ENCODE data around the gene PYDC1. TPM values are rescaled to one million over a fixed set of nuclear protein-coding genes. Genes with fewer than 3 reads are reported as not detected.

The PYDC1 gene
- total and polyA plus RNA-seq, 2 donors (not counting 1 experiment from before 2014, with no cell fraction given), result not detected

DNA sequence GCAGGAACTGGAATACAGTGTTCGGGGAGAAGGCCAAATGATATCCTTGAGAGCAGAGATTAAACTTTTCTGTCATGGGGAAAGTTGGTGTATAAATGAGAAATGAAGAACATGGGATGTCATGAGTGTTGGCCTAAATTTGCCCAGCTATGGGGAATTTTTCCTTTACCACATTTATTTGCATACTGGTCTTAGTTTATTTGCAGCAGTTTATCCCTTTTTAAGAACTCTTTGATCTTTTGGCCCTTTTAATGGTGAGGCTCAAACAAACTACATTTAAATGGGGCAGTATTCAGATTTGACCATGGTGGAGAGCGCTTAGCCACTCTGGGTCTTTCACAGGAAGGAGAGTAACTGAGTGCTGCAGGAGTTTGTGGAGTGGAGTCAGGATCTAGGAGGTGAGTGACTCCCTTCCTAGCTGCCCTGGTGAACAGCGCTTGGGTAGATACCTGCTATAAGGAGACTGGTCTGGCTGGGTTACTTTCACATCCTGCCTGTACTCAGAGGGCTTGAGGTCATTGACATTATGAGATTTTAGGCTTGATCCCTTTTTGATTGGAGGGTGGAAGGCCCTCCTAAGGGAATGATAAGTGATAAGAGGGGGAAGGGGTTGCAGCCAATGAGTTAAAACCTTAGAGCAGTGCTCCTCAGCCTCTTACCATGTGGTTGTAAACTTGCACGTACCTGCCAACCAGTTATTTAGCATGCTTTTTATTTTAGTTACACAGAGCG lies 25.1 kb downstream of the PYDC1 start:
- Histone ChIP-seq H3K36me3 (ENCODE audit: control insufficient read depth, insufficient read depth, low read length) (peaks cover 43% of the 10 kb centered on the region), H2AFZ (ENCODE audit: low read length) (no peak overlapping the region)

GRCh38 chr16:31190818-31191444 lies 26.0 kb downstream of the PYDC1 start:
- Histone ChIP-seq H3K9me3 (ENCODE audit: control insufficient read depth, insufficient read depth, low read depth, low read length) (no peaks in the 10 kb centered on the region), H3K27me3 (ENCODE audit: control insufficient read depth, insufficient read depth, low read length) (no peaks in the 10 kb centered on the region), H3K9ac (ENCODE audit: insufficient read depth, low read length) (no peak overlapping the region), H3K79me2 (ENCODE audit: control insufficient read depth, insufficient read depth, low read length) (peaks cover 48% of the 10 kb centered on the region), H3K4me3 (replicated peaks in 1 of 4; ENCODE audit: control extremely low read depth in 1 of 4, insufficient read depth in 1 of 4, low read depth in 3 of 4, low read length in 4 of 4) (no peak overlapping the region), H2AFZ (ENCODE audit: low read length) (no peak overlapping the region), H3K4me1 (ENCODE audit: control insufficient read depth, extremely low read depth, insufficient read depth, low read length) (peaks cover 1% of the 10 kb centered on the region), H3K4me2 (ENCODE audit: extremely low read depth, insufficient read depth, low read length) (no peak overlapping the region), H3K36me3 (ENCODE audit: control insufficient read depth, insufficient read depth, low read length) (peaks cover 49% of the 10 kb centered on the region), H4K20me1 (ENCODE audit: control insufficient read depth, extremely low read depth, insufficient read depth, low read length) (no peaks in the 10 kb centered on the region), H3K27ac (ENCODE audit: insufficient read depth, low read length) (no peak overlapping the region)
- DNase-seq (ENCODE audit: low read depth in 2 of 2), result no peak
- no peak for TF ChIP-seq EZH2 (IDR thresholded peaks at IDR 0.05; ENCODE audit: low read length, missing control alignments)
- TF ChIP-seq, protein P1, sequence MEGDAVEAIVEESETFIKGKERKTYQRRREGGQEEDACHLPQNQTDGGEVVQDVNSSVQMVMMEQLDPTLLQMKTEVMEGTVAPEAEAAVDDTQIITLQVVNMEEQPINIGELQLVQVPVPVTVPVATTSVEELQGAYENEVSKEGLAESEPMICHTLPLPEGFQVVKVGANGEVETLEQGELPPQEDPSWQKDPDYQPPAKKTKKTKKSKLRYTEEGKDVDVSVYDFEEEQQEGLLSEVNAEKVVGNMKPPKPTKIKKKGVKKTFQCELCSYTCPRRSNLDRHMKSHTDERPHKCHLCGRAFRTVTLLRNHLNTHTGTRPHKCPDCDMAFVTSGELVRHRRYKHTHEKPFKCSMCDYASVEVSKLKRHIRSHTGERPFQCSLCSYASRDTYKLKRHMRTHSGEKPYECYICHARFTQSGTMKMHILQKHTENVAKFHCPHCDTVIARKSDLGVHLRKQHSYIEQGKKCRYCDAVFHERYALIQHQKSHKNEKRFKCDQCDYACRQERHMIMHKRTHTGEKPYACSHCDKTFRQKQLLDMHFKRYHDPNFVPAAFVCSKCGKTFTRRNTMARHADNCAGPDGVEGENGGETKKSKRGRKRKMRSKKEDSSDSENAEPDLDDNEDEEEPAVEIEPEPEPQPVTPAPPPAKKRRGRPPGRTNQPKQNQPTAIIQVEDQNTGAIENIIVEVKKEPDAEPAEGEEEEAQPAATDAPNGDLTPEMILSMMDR (conservative IDR thresholded peaks at IDR 0.05 in 1 of 2, IDR thresholded peaks at IDR 0.05 in 1 of 2; ENCODE audit: low read depth in 1 of 2, low read length in 2 of 2), result no peak

More for the DNA sequence above, 25.1 kb downstream of the PYDC1 start:
- Histone ChIP-seq H3K4me2 (ENCODE audit: extremely low read depth, insufficient read depth, low read length) (no peak overlapping the region), H3K4me1 (ENCODE audit: control insufficient read depth, extremely low read depth, insufficient read depth, low read length) (no peaks in the 10 kb centered on the region), H4K20me1 (ENCODE audit: control insufficient read depth, extremely low read depth, insufficient read depth, low read length) (no peaks in the 10 kb centered on the region), H3K9ac (ENCODE audit: insufficient read depth, low read length) (no peak overlapping the region), H3K27ac (ENCODE audit: insufficient read depth, low read length) (no peak overlapping the region), H3K27me3 (ENCODE audit: control insufficient read depth, insufficient read depth, low read length) (no peaks in the 10 kb centered on the region), H3K4me3 (replicated peaks in 1 of 4; ENCODE audit: control extremely low read depth in 1 of 4, insufficient read depth in 1 of 4, low read depth in 3 of 4, low read length in 4 of 4) (no peak overlapping the region), H3K79me2 (ENCODE audit: control insufficient read depth, insufficient read depth, low read length) (peaks cover 38% of the 10 kb centered on the region), H3K9me3 (ENCODE audit: control insufficient read depth, insufficient read depth, low read depth, low read length) (no peaks in the 10 kb centered on the region)
- DNase-seq (ENCODE audit: low read depth in 2 of 2), result no peak
- TF ChIP-seq, protein P1 (conservative IDR thresholded peaks at IDR 0.05 in 1 of 2, IDR thresholded peaks at IDR 0.05 in 1 of 2; ENCODE audit: low read depth in 1 of 2, low read length in 2 of 2), result no peak
- TF ChIP-seq EZH2 (IDR thresholded peaks at IDR 0.05; ENCODE audit: low read length, missing control alignments), result no peak

GRCh38 chr16:31190061-31190460 lies 26.9 kb downstream of the PYDC1 start:
- no peak overlapping the region for H3K9ac ChIP-seq (ENCODE audit: insufficient read depth, low read length)
- no peaks in the 10 kb centered on the region for H3K9me3 ChIP-seq (ENCODE audit: control insufficient read depth, insufficient read depth, low read depth, low read length)
- no peak overlapping the region for H3K4me2 ChIP-seq (ENCODE audit: extremely low read depth, insufficient read depth, low read length)
- no peak overlapping the region for H3K27ac ChIP-seq (ENCODE audit: insufficient read depth, low read length)
- no peak overlapping the region for H2AFZ ChIP-seq (ENCODE audit: low read length)
- no peak overlapping the region for H3K4me3 ChIP-seq (replicated peaks in 1 of 4; ENCODE audit: control extremely low read depth in 1 of 4, insufficient read depth in 1 of 4, low read depth in 3 of 4, low read length in 4 of 4)
- no peaks in the 10 kb centered on the region for H3K27me3 ChIP-seq (ENCODE audit: control insufficient read depth, insufficient read depth, low read length)
- H3K4me1 ChIP-seq (ENCODE audit: control insufficient read depth, extremely low read depth, insufficient read depth, low read length), result peaks cover 3% of the 10 kb centered on the region
- H3K79me2 ChIP-seq (ENCODE audit: control insufficient read depth, insufficient read depth, low read length), result peaks cover 56% of the 10 kb centered on the region
- TF ChIP-seq, protein P1 (conservative IDR thresholded peaks at IDR 0.05 in 1 of 2, IDR thresholded peaks at IDR 0.05 in 1 of 2; ENCODE audit: low read depth in 1 of 2, low read length in 2 of 2), result no peak
- no peak for TF ChIP-seq EZH2 (IDR thresholded peaks at IDR 0.05; ENCODE audit: low read length, missing control alignments)
- DNase-seq (ENCODE audit: low read depth in 2 of 2), result no peak
- H4K20me1 ChIP-seq (ENCODE audit: control insufficient read depth, extremely low read depth, insufficient read depth, low read length), result no peaks in the 10 kb centered on the region
- peaks cover 56% of the 10 kb centered on the region for H3K36me3 ChIP-seq (ENCODE audit: control insufficient read depth, insufficient read depth, low read length)
